ENCODE results near the gene DCLK1. TPM values are rescaled to one million over a fixed set of nuclear protein-coding genes. Genes with fewer than 3 reads are reported as not detected.

The DCLK1 gene
- total RNA-seq, 1 donor from 2014 or later: under 0.01 TPM

GRCh38 chr13:35994131-35994966 lies 136.8 kb downstream of the DCLK1 start:
- H3K4me3 ChIP-seq (ENCODE audit: low read depth, low read length): no peak overlapping the region
- peaks cover 2% of the 10 kb centered on the region for H3K27me3 ChIP-seq (ENCODE audit: control insufficient read depth, insufficient read depth, low read length)
- no peaks in the 10 kb centered on the region for H3K36me3 ChIP-seq (ENCODE audit: control insufficient read depth, insufficient read depth, low read length)
- TF ChIP-seq CTCF (IDR thresholded peaks at IDR 0.05; ENCODE audit: insufficient read depth, low read length, severe bottlenecking): no peak
- DNase-seq (ENCODE audit: low read depth): peak; percentile 75
- FAIRE-seq: peak; percentile 97

GRCh38 chr13:35993686-35994085 lies 137.5 kb downstream of the DCLK1 start:
- Histone ChIP-seq H3K27me3 (ENCODE audit: control insufficient read depth, insufficient read depth, low read length) (peaks cover 2% of the 10 kb centered on the region), H3K4me3 (ENCODE audit: low read depth, low read length) (no peak overlapping the region), H3K36me3 (ENCODE audit: control insufficient read depth, insufficient read depth, low read length) (no peaks in the 10 kb centered on the region)
- DNase-seq (ENCODE audit: low read depth) (no peak), FAIRE-seq (no peak)
- TF ChIP-seq CTCF (IDR thresholded peaks at IDR 0.05; ENCODE audit: insufficient read depth, low read length, severe bottlenecking): no peak

- H3K4me3 ChIP-seq (ENCODE audit: low read depth, low read length): no peak overlapping the region
- no peaks in the 10 kb centered on the region for H3K36me3 ChIP-seq (ENCODE audit: control insufficient read depth, insufficient read depth, low read length)
- H3K27me3 ChIP-seq (ENCODE audit: control insufficient read depth, insufficient read depth, low read length): peaks cover 2% of the 10 kb centered on the region
- TF ChIP-seq CTCF (IDR thresholded peaks at IDR 0.05; ENCODE audit: insufficient read depth, low read length, severe bottlenecking): no peak
- FAIRE-seq (peak; percentile 18), DNase-seq (ENCODE audit: low read depth) (no peak)
Observed at GRCh38 chr13:35992964-35993363, 138.2 kb downstream of the DCLK1 start.

GRCh38 chr13:35990196-35990595 lies 141.0 kb downstream of the DCLK1 start:
- H3K36me3 ChIP-seq (ENCODE audit: control insufficient read depth, insufficient read depth, low read length): no peaks in the 10 kb centered on the region
- peak; percentile 6 for TF ChIP-seq CTCF (IDR thresholded peaks at IDR 0.05; ENCODE audit: insufficient read depth, low read length, severe bottlenecking)
- no peak overlapping the region for H3K4me3 ChIP-seq (ENCODE audit: low read depth, low read length)
- peaks cover 2% of the 10 kb centered on the region for H3K27me3 ChIP-seq (ENCODE audit: control insufficient read depth, insufficient read depth, low read length)
- DNase-seq (ENCODE audit: low read depth) (no peak), FAIRE-seq (no peak)

- FAIRE-seq (no peak), DNase-seq (ENCODE audit: low read depth) (no peak)
- Histone ChIP-seq H3K36me3 (ENCODE audit: control insufficient read depth, insufficient read depth, low read length) (no peaks in the 10 kb centered on the region), H3K27me3 (ENCODE audit: control insufficient read depth, insufficient read depth, low read length) (peaks cover 2% of the 10 kb centered on the region), H3K4me3 (ENCODE audit: low read depth, low read length) (no peak overlapping the region)
- no peak for TF ChIP-seq CTCF (IDR thresholded peaks at IDR 0.05; ENCODE audit: insufficient read depth, low read length, severe bottlenecking)
Observed at GRCh38 chr13:35988648-35989081, 142.5 kb downstream of the DCLK1 start.
